Astrocyte (in vitro differentiated cells and primary cell): ENCODE results near the gene C13orf42. TPM values are rescaled to one million over a fixed set of nuclear protein-coding genes. Genes with fewer than 3 reads are reported as not detected.

Experiments used
- DNase-seq: peaks from one replicate; pipeline ENCODE4 v3.0.0-alpha.2; 2010; ENCODE audit warnings: low read depth
- FAIRE-seq: peaks from 2 replicates; lab custom pipeline; 2011; peaks lifted over from hg19 to GRCh38; lab: Jason Lieb, UNC
- H2AFZ ChIP-seq: 2 replicates; pipeline ENCODE4 v1.6.0; 2012; ENCODE audit warnings: low read depth, low read length, inconsistent platforms
- H3K27ac ChIP-seq: 2 replicates; pipeline ENCODE4 v1.5.1; 2011; ENCODE audit warnings: low read depth, low read length, inconsistent platforms
- H3K27me3 ChIP-seq: 2 replicates; pipeline ENCODE4 v1.6.0; 2011; ENCODE audit warnings: low read length, inconsistent platforms; ENCODE audit not compliant: insufficient read depth
- H3K36me3 ChIP-seq: 2 replicates; pipeline ENCODE4 v1.5.1; 2011; ENCODE audit warnings: low read length, inconsistent platforms; ENCODE audit not compliant: insufficient read depth
- H3K4me1 ChIP-seq: 2 replicates; pipeline ENCODE4 v1.5.1; 2011; ENCODE audit warnings: low read length, inconsistent platforms; ENCODE audit not compliant: insufficient read depth
- H3K4me2 ChIP-seq: 2 replicates; pipeline ENCODE4 v1.6.0; 2012; ENCODE audit warnings: low read length, inconsistent platforms
- H3K4me3 ChIP-seq: 2 replicates; pipeline ENCODE4 v1.5.1; 2011; ENCODE audit warnings: low read depth, mild to moderate bottlenecking, low read length, inconsistent platforms; ENCODE audit not compliant: insufficient read depth
- H3K79me2 ChIP-seq: 2 replicates; pipeline ENCODE4 v1.6.0; 2012; ENCODE audit warnings: mild to moderate bottlenecking, low read length, inconsistent platforms; ENCODE audit not compliant: insufficient read depth
- H3K9ac ChIP-seq: 2 replicates; pipeline ENCODE4 v1.6.0; 2012; ENCODE audit warnings: mild to moderate bottlenecking, low read length, inconsistent platforms
- H3K9me3 ChIP-seq: 2 replicates; pipeline ENCODE4 v1.5.1; 2012; ENCODE audit warnings: low read depth, mild to moderate bottlenecking, low read length, inconsistent platforms; ENCODE audit not compliant: insufficient read depth
- H4K20me1 ChIP-seq: 2 replicates; pipeline ENCODE4 v1.6.0; 2012; ENCODE audit warnings: low read length, inconsistent platforms; ENCODE audit not compliant: insufficient read depth
- H3K27ac Mint-ChIP-seq: one replicate; pipeline ENCODE4 v1.8.0; 2021; ENCODE audit warnings: mild to moderate bottlenecking, mixed read lengths; ENCODE audit not compliant: unreplicated experiment
- H3K27me3 Mint-ChIP-seq: one replicate; pipeline ENCODE4 v1.8.0; 2021; ENCODE audit warnings: low read depth, mixed read lengths; ENCODE audit not compliant: unreplicated experiment
- H3K36me3 Mint-ChIP-seq: one replicate; pipeline ENCODE4 v1.8.0; 2021; ENCODE audit warnings: low read depth, mixed read lengths; ENCODE audit not compliant: unreplicated experiment
- H3K4me1 Mint-ChIP-seq: one replicate; pipeline ENCODE4 v1.8.0; 2021; ENCODE audit warnings: low read depth, mixed read lengths; ENCODE audit not compliant: unreplicated experiment
- H3K4me3 Mint-ChIP-seq: one replicate; pipeline ENCODE4 v1.8.0; 2021; ENCODE audit warnings: mild to moderate bottlenecking, moderate library complexity, mixed read lengths; ENCODE audit not compliant: unreplicated experiment
- H3K9me3 Mint-ChIP-seq: one replicate; pipeline ENCODE4 v1.8.0; 2021; ENCODE audit warnings: mild to moderate bottlenecking, mixed read lengths; ENCODE audit not compliant: unreplicated experiment
- CTCF ChIP-seq: IDR thresholded peaks from 2 replicates; pipeline ENCODE4 v1.5.1; 2011; ENCODE audit warnings: low read depth, mild to moderate bottlenecking, inconsistent platforms, low read length, moderate library complexity; ENCODE audit not compliant: insufficient read depth
- EZH2 ChIP-seq: IDR thresholded peaks from 2 replicates; pipeline ENCODE4 v1.6.1; 2012; ENCODE audit warnings: mild to moderate bottlenecking, low read length, inconsistent platforms; ENCODE audit not compliant: insufficient read depth
- total RNA-seq: library from RNA; stranded (reverse); gene quantifications from 2 replicates; pipeline ENCODE4 v1.2.1, GENCODE V29; 2021

The C13orf42 gene
- total RNA-seq, 1 donor from 2014 or later = not detected

GRCh38 chr13:51057001-51057400 is 54.1 kb downstream of the C13orf42 start:
- H3K9ac ChIP-seq = no peak overlapping the region
- Mint-ChIP-seq H3K27me3 (peaks cover 3% of the 10 kb centered on the region), H3K36me3 (no peaks in the 10 kb centered on the region), H3K4me3 (no peak overlapping the region), H3K27ac (no peak overlapping the region), H3K9me3 (no peaks in the 10 kb centered on the region), H3K4me1 (peaks cover 6% of the 10 kb centered on the region)
- no peaks in the 10 kb centered on the region for H4K20me1 ChIP-seq
- H3K27ac ChIP-seq = no peak overlapping the region
- no peak overlapping the region for H3K4me2 ChIP-seq
- peaks cover 9% of the 10 kb centered on the region for H3K27me3 ChIP-seq
- TF ChIP-seq EZH2 (no peak), CTCF (no peak)
- DNase-seq = no peak
- no peaks in the 10 kb centered on the region for H3K79me2 ChIP-seq
- H3K4me1 ChIP-seq = no peaks in the 10 kb centered on the region
- H3K4me3 ChIP-seq = no peak overlapping the region
- H3K36me3 ChIP-seq = no peaks in the 10 kb centered on the region
- no peak for FAIRE-seq
- no peaks in the 10 kb centered on the region for H3K9me3 ChIP-seq
- no peak overlapping the region for H2AFZ ChIP-seq

- no peak overlapping the region for H3K4me3 Mint-ChIP-seq
- H3K4me1 Mint-ChIP-seq = peaks cover 1% of the 10 kb centered on the region
- H3K4me1 ChIP-seq = no peaks in the 10 kb centered on the region
- H3K4me2 ChIP-seq = no peak overlapping the region
- H3K9me3 ChIP-seq = no peaks in the 10 kb centered on the region
- no peak overlapping the region for H3K27ac Mint-ChIP-seq
- no peaks in the 10 kb centered on the region for H3K36me3 ChIP-seq
- no peak for TF ChIP-seq CTCF
- no peak for TF ChIP-seq EZH2
- no peaks in the 10 kb centered on the region for H3K79me2 ChIP-seq
- no peaks in the 10 kb centered on the region for H4K20me1 ChIP-seq
- FAIRE-seq = no peak
- peaks cover 3% of the 10 kb centered on the region for H3K27me3 ChIP-seq
- no peak overlapping the region for H3K27ac ChIP-seq
- no peak overlapping the region for H3K9ac ChIP-seq
- DNase-seq = peak; percentile 12
- no peak overlapping the region for H3K4me3 ChIP-seq
- peaks cover 2% of the 10 kb centered on the region for H3K9me3 Mint-ChIP-seq
- H3K36me3 Mint-ChIP-seq = no peaks in the 10 kb centered on the region
- H2AFZ ChIP-seq = no peak overlapping the region
- peaks cover 13% of the 10 kb centered on the region for H3K27me3 Mint-ChIP-seq
Measured at GRCh38 chr13:51052581-51052980, 58.5 kb downstream of the C13orf42 start.

- no peak overlapping the region for H3K9ac ChIP-seq
- no peak overlapping the region for H3K4me3 ChIP-seq
- H3K27me3 ChIP-seq = peaks cover 3% of the 10 kb centered on the region
- no peak overlapping the region for H2AFZ ChIP-seq
- no peak overlapping the region for H3K27ac ChIP-seq
- H3K79me2 ChIP-seq = no peaks in the 10 kb centered on the region
- peaks cover 14% of the 10 kb centered on the region for H3K27me3 Mint-ChIP-seq
- no peaks in the 10 kb centered on the region for H3K4me1 ChIP-seq
- H3K9me3 ChIP-seq = no peaks in the 10 kb centered on the region
- no peak for FAIRE-seq
- H3K4me2 ChIP-seq = no peak overlapping the region
- no peak overlapping the region for H3K4me3 Mint-ChIP-seq
- H3K4me1 Mint-ChIP-seq = peaks cover 1% of the 10 kb centered on the region
- no peak for DNase-seq
- H3K36me3 ChIP-seq = no peaks in the 10 kb centered on the region
- H3K27ac Mint-ChIP-seq = no peak overlapping the region
- H3K36me3 Mint-ChIP-seq = no peaks in the 10 kb centered on the region
- no peak for TF ChIP-seq EZH2
- no peak for TF ChIP-seq CTCF
- H4K20me1 ChIP-seq = no peaks in the 10 kb centered on the region
- peaks cover 5% of the 10 kb centered on the region for H3K9me3 Mint-ChIP-seq
Measured at GRCh38 chr13:51050021-51050830, 60.8 kb downstream of the C13orf42 start.
